Muscle layer of colon (tissue), 2 donors: ENCODE results near the gene MAPK1IP1L.
"Not testable (repeated sequence)": the region's sequence is repeated elsewhere in the genome, so short reads cannot be mapped to it uniquely, and the experiment has no call there.

Experiments used
- H3K27ac ChIP-seq: one replicate; pipeline ENCODE4 v1.7.0; 2013; ENCODE audit warnings: low read depth, mild to moderate bottlenecking, low read length, moderate library complexity
- H3K27me3 ChIP-seq, 2 donors: one replicate each; pipeline ENCODE4 v1.7.0; 2013; ENCODE audit warnings: low read length in 2 of 2, mild to moderate bottlenecking in 2 of 2; ENCODE audit not compliant: insufficient read depth in 2 of 2, control insufficient read depth in 1 of 2
- H3K36me3 ChIP-seq: one replicate; pipeline ENCODE4 v1.7.0; 2013; ENCODE audit warnings: mild to moderate bottlenecking, low read length; ENCODE audit not compliant: insufficient read depth
- H3K4me1 ChIP-seq: one replicate; pipeline ENCODE4 v1.7.0; 2013; ENCODE audit warnings: mild to moderate bottlenecking, low read length; ENCODE audit not compliant: insufficient read depth
- H3K4me3 ChIP-seq, 2 donors: one replicate each; pipeline ENCODE4 v1.7.0; 2013; ENCODE audit warnings: low read length in 2 of 2, low read depth in 1 of 2, mild to moderate bottlenecking in 1 of 2, moderate library complexity in 1 of 2
- H3K9ac ChIP-seq: one replicate; pipeline ENCODE4 v1.7.0; 2013; ENCODE audit warnings: low read length
- H3K9me3 ChIP-seq: one replicate; pipeline ENCODE4 v1.7.0; 2013; ENCODE audit warnings: mild to moderate bottlenecking, low read length
- donor health status: abdominal sarcoma.
- donor health status: Adenocarcinoma of cecum.

MAPK1IP1L gene

GRCh38 chr14:55051423-55052268 is at the start of gene MAPK1IP1L:
Gene MAPK1IP1L, plus strand, starts transcription at chr14:55051647. Its CDS starts 10,037 bp downstream, at chr14:55061684.
- peak within 1 kb of the TSS; percentile 79 to 99 for H3K4me3 ChIP-seq
- H3K9me3 ChIP-seq = no peaks in the 10 kb centered on the region
- peaks cover 23% of the 10 kb centered on the region for H3K4me1 ChIP-seq
- H3K27ac ChIP-seq = peak within 1 kb of the TSS; percentile 98
- H3K36me3 ChIP-seq = no peaks in the 10 kb centered on the region
- no peaks in the 10 kb centered on the region for H3K27me3 ChIP-seq
- peak within 1 kb of the TSS; percentile 100 for H3K9ac ChIP-seq

- no peak overlapping the region for H3K9ac ChIP-seq
- no peak overlapping the region for H3K4me3 ChIP-seq
- H3K36me3 ChIP-seq = no peaks in the 10 kb centered on the region
- H3K9me3 ChIP-seq = no peaks in the 10 kb centered on the region
- H3K4me1 ChIP-seq = no peaks in the 10 kb centered on the region
- no peak overlapping the region for H3K27ac ChIP-seq
- no peaks in the 10 kb centered on the region for H3K27me3 ChIP-seq
Observed at GRCh38 chr14:55005071-55005470, 46.4 kb upstream of the MAPK1IP1L start.

DNA sequence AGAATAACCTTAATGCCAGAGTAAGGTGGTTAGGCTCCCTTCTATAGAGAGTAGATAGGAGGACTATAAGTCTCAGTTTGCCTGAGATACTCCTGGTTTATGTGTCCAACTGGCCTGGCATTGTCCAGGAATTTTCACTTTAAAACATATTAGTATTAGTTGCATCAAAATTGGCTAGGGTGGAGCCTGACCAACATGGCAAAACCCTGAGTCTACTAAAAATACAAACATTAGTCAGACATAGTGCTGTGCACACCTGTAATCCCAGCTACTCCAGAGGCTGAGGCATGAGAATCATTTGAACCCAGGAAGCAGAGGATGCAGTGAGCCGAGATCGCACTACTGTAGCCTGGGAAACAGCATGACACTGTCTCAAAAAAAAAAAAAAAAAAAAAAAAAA is 36.4 kb upstream of the MAPK1IP1L start:
- Histone ChIP-seq H3K27me3 (no peaks in the 10 kb centered on the region), H3K27ac (no peak overlapping the region), H3K9me3 (no peaks in the 10 kb centered on the region), H3K4me3 (no peak overlapping the region), H3K4me1 (no peaks in the 10 kb centered on the region), H3K36me3 (no peaks in the 10 kb centered on the region), H3K9ac (no peak overlapping the region)

GRCh38 chr14:55019968-55020554 is 31.4 kb upstream of the MAPK1IP1L start:
- Histone ChIP-seq H3K4me1 (no peaks in the 10 kb centered on the region), H3K36me3 (no peaks in the 10 kb centered on the region), H3K9ac (no peak overlapping the region), H3K4me3 (no peak overlapping the region), H3K27me3 (no peaks in the 10 kb centered on the region), H3K27ac (no peak overlapping the region), H3K9me3 (no peaks in the 10 kb centered on the region)

DNA sequence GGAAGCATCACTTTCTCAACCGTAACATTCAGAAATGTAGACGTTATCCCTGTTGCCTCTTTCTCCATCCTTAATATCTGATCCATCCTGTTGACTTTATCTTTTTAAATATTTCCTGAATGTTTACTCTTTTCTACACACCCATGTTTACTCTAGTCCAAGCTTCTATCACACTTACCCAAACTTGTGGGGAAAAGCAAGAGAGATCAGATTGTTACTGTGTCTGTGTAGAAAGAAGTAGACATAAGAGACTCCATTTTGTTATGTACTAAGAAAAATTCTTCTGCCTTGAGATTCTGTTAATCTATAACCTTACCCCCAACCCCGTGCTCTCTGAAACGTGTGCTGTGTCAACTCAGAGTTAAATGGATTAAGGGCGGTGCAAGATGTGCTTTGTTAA is 27.1 kb upstream of the MAPK1IP1L start:
- not testable (repeated sequence) for H3K9me3 ChIP-seq, H3K36me3 ChIP-seq, H3K27ac ChIP-seq

DNA sequence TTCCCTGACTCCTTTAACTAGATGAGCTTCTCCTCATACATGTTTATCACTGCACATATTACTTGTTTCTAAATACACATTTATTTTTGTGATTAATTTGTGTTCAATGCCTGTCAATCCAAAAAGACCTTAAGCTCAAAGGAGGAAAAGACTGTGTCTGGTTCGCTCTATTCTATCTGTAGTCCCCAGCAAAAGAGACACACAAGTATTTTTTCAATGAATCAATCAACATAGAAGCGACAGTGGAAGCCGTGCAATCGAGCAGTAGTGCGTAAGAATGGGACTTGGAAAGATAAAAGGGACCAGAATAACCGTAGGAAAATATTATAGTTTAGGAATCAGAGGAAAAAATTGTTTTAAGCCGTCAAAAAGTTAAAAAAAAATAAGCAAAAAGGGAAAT is 25.5 kb upstream of the MAPK1IP1L start:
- H3K4me3 ChIP-seq = peak overlapping the region in 1 of 2 donors; percentile 94
- H3K27ac ChIP-seq = no peak overlapping the region
- no peaks in the 10 kb centered on the region for H3K9me3 ChIP-seq
- peaks cover 19% of the 10 kb centered on the region for H3K4me1 ChIP-seq
- H3K27me3 ChIP-seq = no peaks in the 10 kb centered on the region
- H3K9ac ChIP-seq = peak overlapping the region; percentile 86
- H3K36me3 ChIP-seq = no peaks in the 10 kb centered on the region

More for the DNA sequence above, 27.1 kb upstream of the MAPK1IP1L start:
- H3K4me1 ChIP-seq = peaks cover 19% of the 10 kb centered on the region
- not testable (repeated sequence) for H3K4me3 ChIP-seq, H3K9ac ChIP-seq, H3K27me3 ChIP-seq

DNA sequence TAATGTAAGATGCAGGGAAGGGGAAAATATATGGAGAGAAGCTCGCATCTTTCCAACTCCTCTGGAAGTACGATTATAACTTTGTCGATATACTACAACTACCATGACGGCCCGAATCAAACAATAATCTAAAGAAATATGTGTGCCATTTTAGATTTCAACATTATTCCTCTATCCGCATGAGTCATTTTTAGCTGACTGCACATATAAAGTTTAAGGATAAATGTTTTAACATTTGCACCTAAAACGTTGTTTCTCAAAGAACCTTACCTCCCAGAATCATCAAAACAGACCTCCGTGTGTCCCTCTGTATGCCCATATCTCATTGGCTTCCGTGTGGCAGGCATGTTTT is 25.0 kb upstream of the MAPK1IP1L start:
- Histone ChIP-seq H3K27me3 (no peaks in the 10 kb centered on the region), H3K9me3 (no peaks in the 10 kb centered on the region), H3K27ac (peak overlapping the region; percentile 54), H3K4me1 (peaks cover 19% of the 10 kb centered on the region), H3K9ac (peak overlapping the region; percentile 86), H3K36me3 (no peaks in the 10 kb centered on the region), H3K4me3 (peak overlapping the region; percentile 71 to 94)

DNA sequence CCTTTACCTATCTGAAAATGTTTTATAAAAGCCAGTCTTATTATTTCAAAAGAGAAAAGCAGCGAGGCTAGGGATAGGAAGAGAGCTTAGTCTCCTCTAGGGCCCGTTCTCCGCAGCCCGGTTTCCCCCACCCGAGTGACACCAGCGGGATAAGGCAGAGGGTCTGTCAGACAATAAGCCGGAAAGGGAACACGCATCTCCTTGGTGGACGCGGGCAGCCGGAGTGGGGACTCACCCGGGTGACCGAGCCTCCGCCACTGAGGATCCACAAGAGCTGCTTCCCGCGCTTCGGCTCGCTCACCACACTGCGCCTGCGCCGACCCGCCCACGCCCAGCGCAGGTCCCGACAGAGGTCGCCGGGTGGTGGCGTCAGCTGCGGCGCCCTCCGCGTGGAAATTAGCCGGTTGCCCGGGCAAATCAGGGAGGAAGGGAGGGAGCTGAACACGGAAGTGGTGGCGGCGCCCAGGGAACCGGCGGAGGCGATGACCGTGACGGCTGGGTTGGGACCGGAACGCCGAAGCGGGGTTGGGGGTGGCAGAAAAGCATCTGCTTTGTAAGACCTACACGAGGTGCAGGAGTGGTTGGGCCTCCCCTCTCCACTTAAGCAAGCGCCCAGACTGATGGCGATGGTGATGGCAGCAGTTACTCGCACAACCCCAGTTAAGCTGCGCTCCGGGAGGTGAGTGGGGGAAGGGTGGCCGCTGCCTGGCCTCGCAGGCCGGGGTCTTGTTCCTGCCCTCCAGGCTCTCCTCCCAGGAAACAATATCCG is 24.5 kb upstream of the MAPK1IP1L start, which contains the start of the genes SOCS4 and WDHD1:
Gene SOCS4 (plus strand): TSS at position 444 of the 769 bp plus-strand sequence. CDS start 15,806 bp downstream, outside the sequence.
Gene WDHD1 (minus strand): TSS at position 307 of the 769 bp plus-strand sequence. CDS start 312 bp downstream, outside the sequence.
- Histone ChIP-seq H3K27me3 (no peaks in the 10 kb centered on the region), H3K27ac (peak within 1 kb of the TSS; percentile 54), H3K36me3 (no peaks in the 10 kb centered on the region), H3K4me3 (peak within 1 kb of the TSS; percentile 71 to 94), H3K9ac (peak within 1 kb of the TSS; percentile 86), H3K9me3 (no peaks in the 10 kb centered on the region), H3K4me1 (peaks cover 19% of the 10 kb centered on the region)

GRCh38 chr14:55028066-55028465 is 23.4 kb upstream of the MAPK1IP1L start:
- Histone ChIP-seq H3K27ac (no peak overlapping the region), H3K4me1 (peaks cover 19% of the 10 kb centered on the region), H3K4me3 (peak overlapping the region in 1 of 2 donors; percentile 94), H3K9me3 (no peaks in the 10 kb centered on the region), H3K36me3 (no peaks in the 10 kb centered on the region), H3K27me3 (no peaks in the 10 kb centered on the region), H3K9ac (peak overlapping the region; percentile 86)

DNA sequence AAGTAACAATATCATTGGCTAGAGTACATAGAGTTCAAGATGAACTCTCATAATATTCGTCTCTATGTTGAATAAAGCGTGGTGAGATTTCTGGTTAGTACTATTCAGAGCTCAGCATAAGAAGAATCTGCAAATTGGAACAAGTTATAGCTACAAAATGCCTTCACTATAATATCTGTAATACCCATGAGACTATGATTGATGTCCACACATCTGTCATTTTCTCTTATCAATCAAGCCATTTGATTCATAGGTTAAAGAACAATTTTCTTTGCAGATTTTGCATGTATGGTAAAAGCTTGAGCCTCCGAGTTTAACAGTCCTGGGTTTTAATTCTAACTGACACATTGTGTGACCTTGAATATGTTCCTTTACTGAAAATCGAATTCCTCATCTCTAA is 23.0 kb upstream of the MAPK1IP1L start:
- Histone ChIP-seq H3K4me3 (peak overlapping the region in 1 of 2 donors; percentile 94), H3K9ac (no peak overlapping the region), H3K9me3 (no peaks in the 10 kb centered on the region), H3K36me3 (no peaks in the 10 kb centered on the region), H3K27me3 (no peaks in the 10 kb centered on the region), H3K4me1 (peaks cover 19% of the 10 kb centered on the region), H3K27ac (no peak overlapping the region)

DNA sequence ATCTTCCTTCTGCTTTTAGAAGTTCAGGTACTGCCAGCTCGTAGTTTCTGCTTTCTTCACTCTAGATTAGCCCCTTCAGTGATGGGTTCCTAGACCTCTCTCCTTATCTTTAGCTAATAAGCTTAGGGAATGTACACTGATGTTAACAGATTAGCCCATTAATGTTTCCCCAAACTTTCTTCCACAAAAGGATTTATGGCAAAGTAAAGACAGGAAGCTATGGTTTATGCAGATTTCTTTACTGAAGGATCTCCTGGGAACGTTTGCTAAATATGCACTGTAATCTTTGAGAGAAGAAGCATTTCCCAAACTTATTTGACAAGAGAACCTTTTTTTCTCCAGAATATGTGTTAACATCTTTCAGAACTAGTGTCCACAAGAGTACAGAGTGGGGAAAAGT is 20.3 kb upstream of the MAPK1IP1L start:
- Histone ChIP-seq H3K27ac (no peak overlapping the region), H3K4me1 (peaks cover 12% of the 10 kb centered on the region), H3K27me3 (no peaks in the 10 kb centered on the region), H3K9me3 (no peaks in the 10 kb centered on the region), H3K36me3 (peaks cover 3% of the 10 kb centered on the region), H3K9ac (no peak overlapping the region), H3K4me3 (no peak overlapping the region)
